DOHH2 (cell line): ENCODE results near the gene KIF26B.

Experiments
- H3F3A ChIP-seq: fragments of 200-600 bp; sonication (generic), shearing (Covaris generic); 2 replicates; pipeline ENCODE4 v1.6.0; 2016; ENCODE audit warnings: antibody characterized with exemption, mild to moderate bottlenecking; ENCODE audit not compliant: control insufficient read depth, insufficient read depth
- H3K27ac ChIP-seq: fragments of 200-600 bp; sonication (generic); 2 replicates; pipeline ENCODE4 v1.5.1; 2014; ENCODE audit warnings: low read depth, mild to moderate bottlenecking, low read length, moderate library complexity
- H3K27me3 ChIP-seq: fragments of 200-600 bp; sonication (generic); 2 replicates; pipeline ENCODE4 v1.6.1; 2014; ENCODE audit warnings: mild to moderate bottlenecking, low read length, mixed read lengths; ENCODE audit not compliant: control insufficient read depth
- H3K36me3 ChIP-seq: fragments of 200-600 bp; sonication (generic); 2 replicates; pipeline ENCODE4 v1.6.1; 2014; ENCODE audit warnings: mild to moderate bottlenecking, low read length, moderate library complexity, mixed read lengths; ENCODE audit not compliant: control insufficient read depth
- H3K4me1 ChIP-seq: fragments of 200-600 bp; sonication (generic); 2 replicates; pipeline ENCODE4 v1.6.1; 2014; ENCODE audit warnings: mild to moderate bottlenecking, low read length, mixed read lengths; ENCODE audit not compliant: control insufficient read depth
- H3K4me2 ChIP-seq: fragments of 200-600 bp; sonication (generic); 2 replicates; pipeline ENCODE4 v1.6.0; 2014; ENCODE audit warnings: mild to moderate bottlenecking, low read length, moderate library complexity
- H3K4me3 ChIP-seq: fragments of 200-600 bp; sonication (generic); 2 replicates; pipeline ENCODE4 v1.5.1; 2014; ENCODE audit warnings: mild to moderate bottlenecking, low read length, mixed read lengths
- H3K79me2 ChIP-seq: fragments of 200-600 bp; sonication (generic); 2 replicates; pipeline ENCODE4 v1.6.1; 2014; ENCODE audit warnings: mild to moderate bottlenecking, low read length, mixed read lengths; ENCODE audit not compliant: control insufficient read depth
- H3K9me2 ChIP-seq: fragments of 200-600 bp; sonication (generic); replicated peaks from 2 replicates; pipeline ENCODE4 v1.6.1; 2014; ENCODE audit warnings: mild to moderate bottlenecking, low read length, mixed read lengths; ENCODE audit not compliant: control insufficient read depth
- H3K9me3 ChIP-seq: fragments of 200-600 bp; sonication (generic); 2 replicates; pipeline ENCODE4 v1.6.1; 2014; ENCODE audit warnings: antibody characterized with exemption, low read length, mixed read lengths; ENCODE audit not compliant: control insufficient read depth, insufficient read depth
- H4K20me1 ChIP-seq: fragments of 200-600 bp; sonication (generic); 2 replicates; pipeline ENCODE4 v1.6.0; 2014; ENCODE audit warnings: low read depth, mild to moderate bottlenecking, antibody characterized with exemption, low read length, moderate library complexity; ENCODE audit not compliant: control insufficient read depth, insufficient read depth
- CTCF ChIP-seq: fragments of 200-600 bp; sonication (generic); IDR thresholded peaks from one replicate; pipeline ENCODE4 v1.5.1; 2014; ENCODE audit warnings: antibody characterized with exemption, mild to moderate bottlenecking, low read depth, low read length; ENCODE audit not compliant: poor library complexity, severe bottlenecking
- EZH2phosphoT487 ChIP-seq: fragments of 200-600 bp; sonication (generic); IDR thresholded peaks from 2 replicates; pipeline ENCODE4 v1.6.1; 2017; ENCODE audit warnings: borderline replicate concordance, mild to moderate bottlenecking, antibody characterized with exemption, low read length, moderate library complexity, mixed read lengths

Gene KIF26B

GRCh38 chr1:245393694-245394093 is 238.9 kb downstream of the KIF26B start:
- H3K36me3 ChIP-seq, result no peaks in the 10 kb centered on the region
- no peaks in the 10 kb centered on the region for H3K9me3 ChIP-seq
- H3K9me2 ChIP-seq, result no peaks in the 10 kb centered on the region
- H3K4me3 ChIP-seq, result no peak overlapping the region
- H3K4me1 ChIP-seq, result no peaks in the 10 kb centered on the region
- no peak overlapping the region for H3K27ac ChIP-seq
- no peaks in the 10 kb centered on the region for H3K79me2 ChIP-seq
- H3K27me3 ChIP-seq, result no peaks in the 10 kb centered on the region
- TF ChIP-seq EZH2phosphoT487 (no peak), CTCF (no peak)
- no peak overlapping the region for H3K4me2 ChIP-seq
- no peaks in the 10 kb centered on the region for H4K20me1 ChIP-seq
- no peaks in the 10 kb centered on the region for H3F3A ChIP-seq

- no peaks in the 10 kb centered on the region for H3K36me3 ChIP-seq
- TF ChIP-seq CTCF, result no peak
- no peak for TF ChIP-seq EZH2phosphoT487
- H3K4me2 ChIP-seq, result no peak overlapping the region
Measured at GRCh38 chr1:245395680-245396079, 240.9 kb downstream of the KIF26B start.

DNA sequence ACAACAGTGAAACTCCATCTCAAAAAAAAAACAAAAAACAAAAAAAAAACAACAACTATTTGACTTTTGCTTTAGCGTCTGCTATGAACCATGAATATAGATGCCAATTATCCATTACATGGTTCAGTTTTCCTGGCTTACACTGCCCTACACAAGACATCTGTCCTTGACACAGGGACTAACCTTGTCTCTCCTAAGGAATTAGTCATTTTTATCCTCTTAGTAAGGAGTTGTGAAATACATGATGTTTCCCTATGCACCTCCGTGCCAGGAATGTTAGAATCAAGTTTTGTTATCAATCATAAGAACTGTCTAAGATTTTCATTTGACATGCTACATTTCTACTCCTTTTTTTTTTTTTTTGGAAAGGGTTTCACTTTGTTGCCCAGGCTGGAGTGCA is 241.8 kb downstream of the KIF26B start:
- Histone ChIP-seq H3K4me1 (no peaks in the 10 kb centered on the region), H3K79me2 (no peaks in the 10 kb centered on the region), H3K36me3 (no peaks in the 10 kb centered on the region), H3K9me2 (no peaks in the 10 kb centered on the region), H3K4me2 (no peak overlapping the region), H3K9me3 (no peaks in the 10 kb centered on the region), H3F3A (no peaks in the 10 kb centered on the region), H3K4me3 (no peak overlapping the region), H3K27me3 (no peaks in the 10 kb centered on the region), H3K27ac (no peak overlapping the region), H4K20me1 (no peaks in the 10 kb centered on the region)
- no peak for TF ChIP-seq CTCF
- TF ChIP-seq EZH2phosphoT487, result no peak

More at GRCh38 chr1:245395680-245396079, 240.9 kb downstream of the KIF26B start:
- Histone ChIP-seq H3K9me3 (no peaks in the 10 kb centered on the region), H3K9me2 (no peaks in the 10 kb centered on the region), H3K27me3 (no peaks in the 10 kb centered on the region), H3K27ac (no peak overlapping the region), H3K4me1 (no peaks in the 10 kb centered on the region), H3K4me3 (no peak overlapping the region), H3F3A (no peaks in the 10 kb centered on the region), H4K20me1 (no peaks in the 10 kb centered on the region), H3K79me2 (no peaks in the 10 kb centered on the region)

DNA sequence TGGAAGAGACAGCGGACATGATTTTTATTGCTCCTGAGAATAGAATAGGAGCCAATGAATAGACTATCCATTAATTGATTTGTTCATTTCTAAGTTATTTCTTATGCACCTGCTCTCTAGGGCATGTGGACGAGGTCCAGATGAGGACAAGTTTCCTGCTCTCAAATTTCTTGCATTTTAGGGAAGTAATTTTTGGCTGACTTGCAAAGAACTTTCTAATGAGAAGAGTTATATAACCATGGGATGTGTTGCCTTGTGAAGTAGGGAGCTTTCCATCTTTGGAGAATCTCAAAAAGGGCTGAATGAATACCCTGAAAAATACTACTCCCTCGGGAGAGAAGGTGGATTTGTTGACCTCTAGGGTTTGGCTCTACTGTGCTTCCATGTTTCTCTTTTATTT is 243.0 kb downstream of the KIF26B start:
- no peaks in the 10 kb centered on the region for H3K27me3 ChIP-seq
- no peaks in the 10 kb centered on the region for H3K9me2 ChIP-seq
- H3K4me1 ChIP-seq, result no peaks in the 10 kb centered on the region
- no peak overlapping the region for H3K4me3 ChIP-seq
- no peaks in the 10 kb centered on the region for H4K20me1 ChIP-seq
- H3K9me3 ChIP-seq, result no peaks in the 10 kb centered on the region
- H3F3A ChIP-seq, result no peaks in the 10 kb centered on the region
- no peaks in the 10 kb centered on the region for H3K79me2 ChIP-seq
- H3K4me2 ChIP-seq, result no peak overlapping the region
- TF ChIP-seq EZH2phosphoT487 (no peak), CTCF (no peak)
- no peak overlapping the region for H3K27ac ChIP-seq
- H3K36me3 ChIP-seq, result no peaks in the 10 kb centered on the region
